Measurements from ENCODE around the gene NOL4L. TPM values are rescaled to one million over a fixed set of nuclear protein-coding genes. Genes with fewer than 3 reads are reported as not detected.
A peak's percentile ranks its signal among the peaks of the same experiment; 100 is the strongest.

Gene NOL4L
- polyA plus RNA-seq, 3 donors: 1.1 to 30.9 (median 2.8) TPM

GRCh38 chr20:32535316-32535952 is 49.7 kb downstream of the NOL4L start:
- TF ChIP-seq CTCF (IDR thresholded peaks at IDR 0.05): no peak
- 15% methylated on average over 14 of the region's 18 CpGs for WGBS (ENCODE audit: insufficient coverage)
- no peaks in the 10 kb centered on the region for H3K9me3 Mint-ChIP-seq

GRCh38 chr20:32534661-32535240 is 50.4 kb downstream of the NOL4L start:
- no peak overlapping the region for H3K27ac ChIP-seq (ENCODE audit: low read depth in 1 of 2, low read length in 2 of 2)
- intact Hi-C loops (cut with micrococcal nuclease): loop anchor here in 1 of 2 donors (5.0 kb wide), 1 partner anchor 48 kb away; no protein-coding TSS in a partner anchor
- TF ChIP-seq CTCF (IDR thresholded peaks at IDR 0.05): no peak
- H3K36me3 ChIP-seq (replicated peaks in 1 of 2; ENCODE audit: control insufficient read depth in 1 of 2, insufficient read depth in 2 of 2, low read length in 2 of 2): no peaks in the 10 kb centered on the region
- WGBS (ENCODE audit: insufficient coverage): no CpG with 5 or more reads among the region's 8 CpGs
- H3K4me2 ChIP-seq (replicated peaks; ENCODE audit: extremely low read depth, low read length, poor library complexity, severe bottlenecking): peak overlapping the region; percentile 86
- no peaks in the 10 kb centered on the region for H4K20me1 ChIP-seq (ENCODE audit: insufficient read depth, low read length)
- H3K9ac ChIP-seq (ENCODE audit: insufficient read depth, low read length, poor library complexity, severe bottlenecking): no peak overlapping the region
- no peaks in the 10 kb centered on the region for H3K79me2 ChIP-seq (ENCODE audit: insufficient read depth, low read length)
- no peak for DNase-seq
- H3K27ac Mint-ChIP-seq: peak overlapping the region in 1 of 7 donors; percentile 7
- H3K4me1 ChIP-seq (ENCODE audit: control insufficient read depth in 1 of 2, insufficient read depth in 2 of 2, low read length in 2 of 2): peaks cover 41 to 49% of the 10 kb centered on the region in 2 donors
- peaks cover 0 to 6% of the 10 kb centered on the region in 2 donors for H3K36me3 Mint-ChIP-seq
- H3K27me3 Mint-ChIP-seq (ENCODE audit: low read depth in 3 of 3): peaks cover 3 to 20% (median 8%) of the 10 kb centered on the region in 3 donors
- no peaks in the 10 kb centered on the region for H3K9me3 ChIP-seq (replicated peaks in 1 of 2; ENCODE audit: control insufficient read depth in 1 of 2, insufficient read depth in 1 of 2, low read length in 2 of 2)
- no peaks in the 10 kb centered on the region for H3K9me3 Mint-ChIP-seq
- H2AFZ ChIP-seq (ENCODE audit: insufficient read depth, low read depth, low read length, poor library complexity, severe bottlenecking): no peak overlapping the region
- no peaks in the 10 kb centered on the region for H3K27me3 ChIP-seq (ENCODE audit: control insufficient read depth in 2 of 2, insufficient read depth in 2 of 2, low read length in 2 of 2)
- H3K4me3 ChIP-seq (replicated peaks in 1 of 3; ENCODE audit: low read depth in 2 of 3, low read length in 3 of 3): peak overlapping the region in 1 of 3 experiments; percentile 73
- H3K4me1 Mint-ChIP-seq: peaks cover 43% of the 10 kb centered on the region
- H3K4me3 Mint-ChIP-seq: peak overlapping the region; percentile 52 to 57

More at GRCh38 chr20:32535316-32535952, 49.7 kb downstream of the NOL4L start:
- Histone ChIP-seq H2AFZ (ENCODE audit: insufficient read depth, low read depth, low read length, poor library complexity, severe bottlenecking) (peak overlapping the region; percentile 54), H3K36me3 (replicated peaks in 1 of 2; ENCODE audit: control insufficient read depth in 1 of 2, insufficient read depth in 2 of 2, low read length in 2 of 2) (no peaks in the 10 kb centered on the region), H3K4me3 (replicated peaks in 1 of 3; ENCODE audit: low read depth in 2 of 3, low read length in 3 of 3) (peak overlapping the region in 1 of 3 experiments; percentile 73), H3K4me1 (ENCODE audit: control insufficient read depth in 1 of 2, insufficient read depth in 2 of 2, low read length in 2 of 2) (peaks cover 46 to 56% of the 10 kb centered on the region in 2 donors), H3K9me3 (replicated peaks in 1 of 2; ENCODE audit: control insufficient read depth in 1 of 2, insufficient read depth in 1 of 2, low read length in 2 of 2) (no peaks in the 10 kb centered on the region), H3K27ac (ENCODE audit: low read depth in 1 of 2, low read length in 2 of 2) (no peak overlapping the region), H3K4me2 (replicated peaks; ENCODE audit: extremely low read depth, low read length, poor library complexity, severe bottlenecking) (peak overlapping the region; percentile 86), H3K27me3 (ENCODE audit: control insufficient read depth in 2 of 2, insufficient read depth in 2 of 2, low read length in 2 of 2) (no peaks in the 10 kb centered on the region), H3K9ac (ENCODE audit: insufficient read depth, low read length, poor library complexity, severe bottlenecking) (no peak overlapping the region), H3K79me2 (ENCODE audit: insufficient read depth, low read length) (no peaks in the 10 kb centered on the region), H4K20me1 (ENCODE audit: insufficient read depth, low read length) (no peaks in the 10 kb centered on the region)
- Mint-ChIP-seq H3K27ac (peak overlapping the region in 1 of 7 donors; percentile 58), H3K4me3 (peak overlapping the region; percentile 56 to 72), H3K27me3 (ENCODE audit: low read depth in 3 of 3) (peaks cover 2 to 20% (median 8%) of the 10 kb centered on the region in 3 donors), H3K36me3 (peaks cover 0 to 6% of the 10 kb centered on the region in 2 donors), H3K4me1 (peaks cover 50% of the 10 kb centered on the region)
- no peak for DNase-seq
- intact Hi-C loops (cut with micrococcal nuclease): loop anchor here in 1 of 2 donors (5.0 kb wide), 1 partner anchor 47 kb away; no protein-coding TSS in a partner anchor

Measured in CD14-positive monocyte (primary cell).